ENCODE measurements around the gene GPR152. TPM values are rescaled to one million over a fixed set of nuclear protein-coding genes. Genes with fewer than 3 reads are reported as not detected.

Gene GPR152
- total RNA-seq, 4 donors from 2014 or later = not detected

GRCh38 chr11:67453816-67454732 is 1.5 kb upstream of the GPR152 start:
- intact Hi-C loops (cut with DNase I; ENCODE audit: low total_unique reads) = no loop called here
- TF ChIP-seq POLR2A (IDR thresholded peaks at IDR 0.05) = no peak
- no peak for DNase-seq (ENCODE audit: low spot score in 2 of 2)
- 81 to 86% methylated on average over 18 to 21 of the region's 21 CpGs for WGBS, 2 donors
- no peak overlapping the region for H3K4me3 ChIP-seq (ENCODE audit: low read depth, poor library complexity, severe bottlenecking)

- intact Hi-C loops (cut with DNase I; ENCODE audit: low total_unique reads) = no loop called here
- WGBS, 2 donors = 90 to 92% methylated on average over 14 of the region's 14 CpGs
- DNase-seq (ENCODE audit: low spot score in 2 of 2) = no peak
- no peak overlapping the region for H3K4me3 ChIP-seq (ENCODE audit: low read depth, poor library complexity, severe bottlenecking)
- TF ChIP-seq CTCF (IDR thresholded peaks at IDR 0.05) (no peak), POLR2A (IDR thresholded peaks at IDR 0.05) (no peak)
These were observed 912 bp downstream of the GPR152 start for GRCh38 chr11:67451658-67451976.

- intact Hi-C loops (cut with DNase I; ENCODE audit: low total_unique reads) = no loop called here
- no peak overlapping the region for H3K4me3 ChIP-seq (ENCODE audit: low read depth, poor library complexity, severe bottlenecking)
- WGBS, 2 donors = 87 to 89% methylated on average over 21 to 25 of the region's 25 CpGs
- TF ChIP-seq POLR2A (IDR thresholded peaks at IDR 0.05) (no peak), CTCF (IDR thresholded peaks at IDR 0.05) (no peak)
- no peak for DNase-seq (ENCODE audit: low spot score in 2 of 2)
These were observed 1.5 kb downstream of the GPR152 start for GRCh38 chr11:67450796-67451657.

- DNase-seq (ENCODE audit: low spot score in 2 of 2) = no peak
- 73 to 76% methylated on average over 9 of the region's 9 CpGs for WGBS, 2 donors
- no peak overlapping the region for H3K4me3 ChIP-seq (ENCODE audit: low read depth, poor library complexity, severe bottlenecking)
- intact Hi-C loops (cut with DNase I; ENCODE audit: low total_unique reads) = no loop called here
- TF ChIP-seq POLR2A (IDR thresholded peaks at IDR 0.05) (no peak), CTCF (IDR thresholded peaks at IDR 0.05) (no peak)
These were observed 3.2 kb downstream of the GPR152 start for GRCh38 chr11:67449116-67449844.

GRCh38 chr11:67448220-67448609 is 4.3 kb downstream of the GPR152 start:
- no peak for DNase-seq (ENCODE audit: low spot score in 2 of 2)
- H3K4me3 ChIP-seq (ENCODE audit: low read depth, poor library complexity, severe bottlenecking) = no peak overlapping the region
- WGBS, 2 donors = 90 to 92% methylated on average over 7 of the region's 7 CpGs
- intact Hi-C loops (cut with DNase I; ENCODE audit: low total_unique reads) = no loop called here
- TF ChIP-seq CTCF (IDR thresholded peaks at IDR 0.05) (no peak), POLR2A (IDR thresholded peaks at IDR 0.05) (no peak)
